ENCODE results near the gene COL4A2.

The COL4A2 gene

DNA sequence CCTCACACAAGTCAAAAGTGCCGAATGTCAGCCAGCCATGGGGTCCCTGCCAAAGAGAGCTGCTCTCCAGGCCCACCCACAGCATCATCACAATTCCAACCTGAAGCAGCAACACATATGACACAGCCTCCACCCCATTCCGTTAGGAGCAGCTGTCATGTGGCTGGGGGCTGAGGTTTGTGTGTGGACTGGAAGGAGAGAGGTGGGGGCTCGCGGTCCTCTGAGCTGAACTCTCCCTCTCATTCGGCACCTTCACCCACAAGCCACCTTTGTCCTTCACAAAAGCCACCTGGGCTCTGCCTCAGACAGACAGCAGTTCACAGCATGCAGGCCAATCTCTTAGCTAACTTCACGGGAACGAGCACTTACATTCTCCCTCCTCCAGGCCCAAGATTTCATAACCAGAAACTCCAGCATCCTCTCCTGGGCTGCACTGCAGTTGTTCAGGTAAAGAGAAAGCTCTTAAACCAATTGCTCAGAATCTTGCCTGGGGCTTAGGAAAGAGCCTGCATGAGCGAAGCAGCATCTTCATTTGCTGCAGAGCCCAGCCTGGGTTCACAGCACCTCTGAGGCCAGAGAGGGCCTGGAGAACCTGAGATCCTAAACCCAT is 247.2 kb downstream of the COL4A2 start:
- no peak for TF ChIP-seq NFRKB (IDR thresholded peaks at IDR 0.05)
- TF ChIP-seq, protein P1, sequence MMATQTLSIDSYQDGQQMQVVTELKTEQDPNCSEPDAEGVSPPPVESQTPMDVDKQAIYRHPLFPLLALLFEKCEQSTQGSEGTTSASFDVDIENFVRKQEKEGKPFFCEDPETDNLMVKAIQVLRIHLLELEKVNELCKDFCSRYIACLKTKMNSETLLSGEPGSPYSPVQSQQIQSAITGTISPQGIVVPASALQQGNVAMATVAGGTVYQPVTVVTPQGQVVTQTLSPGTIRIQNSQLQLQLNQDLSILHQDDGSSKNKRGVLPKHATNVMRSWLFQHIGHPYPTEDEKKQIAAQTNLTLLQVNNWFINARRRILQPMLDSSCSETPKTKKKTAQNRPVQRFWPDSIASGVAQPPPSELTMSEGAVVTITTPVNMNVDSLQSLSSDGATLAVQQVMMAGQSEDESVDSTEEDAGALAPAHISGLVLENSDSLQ (IDR thresholded peaks at IDR 0.05): no peak
- no peak for TF ChIP-seq SUZ12 (IDR thresholded peaks at IDR 0.05)
- TF ChIP-seq HDGF (IDR thresholded peaks at IDR 0.05; ENCODE audit: borderline replicate concordance): no peak
- TF ChIP-seq FOXK2 (IDR thresholded peaks at IDR 0.05): no peak
- TF ChIP-seq ELF4 (IDR thresholded peaks at IDR 0.05): no peak
- no peak for TF ChIP-seq ZNF384 (IDR thresholded peaks at IDR 0.05)
- TF ChIP-seq TARDBP (IDR thresholded peaks at IDR 0.05): no peak
- no peak for TF ChIP-seq ARNT (IDR thresholded peaks at IDR 0.05)
- no peak for TF ChIP-seq FOXM1 (IDR thresholded peaks at IDR 0.05; ENCODE audit: borderline replicate concordance)
- TF ChIP-seq SP1 (IDR thresholded peaks at IDR 0.05): no peak
- CTCF ChIA-PET: interaction anchor here (0.9 kb wide), 1 partner anchor 127 kb away, joined by 5 read pairs; no protein-coding TSS in a partner anchor
- POLR2A ChIA-PET: no interaction called here
- DNase-seq (ENCODE audit: extremely low spot score): no peak

DNA sequence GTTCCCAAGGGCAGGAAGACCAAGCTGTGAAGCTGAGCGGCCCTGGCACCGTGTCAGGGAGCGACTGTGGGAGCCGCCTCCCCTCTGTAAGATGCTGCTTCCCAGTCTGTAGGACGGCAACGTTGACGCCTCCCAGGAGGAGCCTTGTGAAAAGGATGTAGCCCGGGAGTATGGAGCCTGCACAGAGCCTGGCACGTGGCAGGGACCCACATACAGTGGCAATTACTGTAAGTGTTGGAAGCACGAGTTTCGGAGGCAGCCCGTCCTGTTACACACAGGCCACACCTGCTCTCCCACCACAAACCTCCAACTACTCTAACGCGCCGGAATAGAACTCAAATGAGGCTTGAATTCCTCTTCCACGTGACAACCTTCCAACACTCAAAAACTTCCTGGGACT is 247.9 kb downstream of the COL4A2 start:
- CTCF ChIA-PET: interaction anchor here (0.6 to 0.9 kb wide), 2 partner anchors 44 to 126 kb away, joined by 3 to 5 read pairs; no protein-coding TSS in a partner anchor
- no peak for DNase-seq (ENCODE audit: extremely low spot score)
- TF ChIP-seq ELF4 (IDR thresholded peaks at IDR 0.05) (no peak), SUZ12 (IDR thresholded peaks at IDR 0.05) (no peak), FOXA1 (IDR thresholded peaks at IDR 0.05) (no peak)
- TF ChIP-seq, protein P1 (IDR thresholded peaks at IDR 0.05): no peak
- POLR2A ChIA-PET: no interaction called here

DNA sequence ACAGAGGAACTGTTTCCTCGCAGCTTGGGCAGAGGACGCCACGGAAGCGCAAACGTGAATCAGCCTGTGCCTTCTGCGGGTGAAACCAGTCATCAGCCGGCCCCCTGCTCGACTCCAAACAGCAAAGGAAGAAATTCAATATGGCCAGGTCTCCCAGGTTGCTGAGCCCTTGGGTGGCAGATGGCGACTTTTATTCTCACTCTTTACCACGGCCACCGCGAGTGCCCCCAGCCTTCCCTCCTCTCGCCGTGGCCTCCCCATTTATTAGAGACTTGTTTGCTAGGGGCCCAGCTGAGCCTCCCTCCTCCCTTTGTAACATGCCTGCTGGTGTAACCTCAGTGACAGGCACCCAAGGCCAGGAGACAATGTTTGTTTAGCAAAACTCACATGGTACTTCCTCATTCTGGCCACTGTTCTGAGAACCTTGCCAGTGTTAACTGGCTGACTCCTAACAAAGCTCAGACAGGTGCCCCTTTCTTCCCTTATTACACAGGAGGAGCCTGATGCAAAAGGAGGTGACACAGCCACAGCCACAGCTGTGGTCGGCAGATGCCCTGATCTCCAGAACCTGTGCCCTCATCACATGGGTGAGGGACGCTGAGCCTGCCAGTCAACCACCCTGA is 248.6 kb downstream of the COL4A2 start:
- TF ChIP-seq L3MBTL2 (conservative IDR thresholded peaks at IDR 0.05): no peak
- TF ChIP-seq TARDBP (IDR thresholded peaks at IDR 0.05): no peak
- TF ChIP-seq ZNF384 (IDR thresholded peaks at IDR 0.05): no peak
- TF ChIP-seq CTBP1 (IDR thresholded peaks at IDR 0.05; ENCODE audit: borderline replicate concordance): no peak
- TF ChIP-seq BHLHE40 (IDR thresholded peaks at IDR 0.05; ENCODE audit: borderline replicate concordance): no peak
- TF ChIP-seq FOXK2 (IDR thresholded peaks at IDR 0.05): no peak
- no peak for TF ChIP-seq FOXM1 (IDR thresholded peaks at IDR 0.05; ENCODE audit: borderline replicate concordance)
- TF ChIP-seq, protein P1 (IDR thresholded peaks at IDR 0.05): no peak
- no peak for TF ChIP-seq NFRKB (IDR thresholded peaks at IDR 0.05)
- no peak for TF ChIP-seq HDGF (IDR thresholded peaks at IDR 0.05; ENCODE audit: borderline replicate concordance)
- no peak for TF ChIP-seq ELF4 (IDR thresholded peaks at IDR 0.05)
- no peak for TF ChIP-seq ARNT (IDR thresholded peaks at IDR 0.05)
- no peak for TF ChIP-seq SP1 (IDR thresholded peaks at IDR 0.05)
- no peak for TF ChIP-seq SUZ12 (IDR thresholded peaks at IDR 0.05)
- TF ChIP-seq LEF1 (IDR thresholded peaks at IDR 0.05; ENCODE audit: borderline replicate concordance): no peak
- no peak for TF ChIP-seq FOXA1 (IDR thresholded peaks at IDR 0.05)
- ChIA-PET POLR2A (no interaction called here), CTCF (interaction anchor here (0.6 kb wide), 1 partner anchor 45 kb away, joined by 3 read pairs; no protein-coding TSS in a partner anchor)
- DNase-seq (ENCODE audit: extremely low spot score): no peak

DNA sequence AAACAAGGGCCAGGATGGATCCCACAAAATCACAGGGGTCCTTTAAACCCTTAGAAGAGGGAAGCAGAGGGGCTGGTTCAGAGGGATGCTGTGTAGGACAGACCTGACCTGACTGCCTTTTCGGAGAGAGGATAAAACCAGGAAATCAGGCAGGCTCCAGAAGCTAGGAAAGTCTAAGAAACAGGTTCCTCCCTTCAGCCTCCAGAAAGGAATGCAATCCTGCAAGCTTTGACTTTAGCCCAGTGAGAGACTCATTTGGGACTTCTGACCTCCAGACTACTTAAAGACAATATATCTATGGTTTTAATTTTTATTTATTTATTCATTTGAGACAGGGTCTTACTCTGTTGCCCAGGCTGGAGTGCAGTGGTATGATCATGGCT is 249.1 kb downstream of the COL4A2 start:
- ChIA-PET CTCF (no interaction called here), POLR2A (no interaction called here)
- TF ChIP-seq TARDBP (IDR thresholded peaks at IDR 0.05) (no peak), FOXM1 (IDR thresholded peaks at IDR 0.05; ENCODE audit: borderline replicate concordance) (no peak), SUZ12 (IDR thresholded peaks at IDR 0.05) (no peak), HDGF (IDR thresholded peaks at IDR 0.05; ENCODE audit: borderline replicate concordance) (no peak)
- DNase-seq (ENCODE audit: extremely low spot score): no peak

DNA sequence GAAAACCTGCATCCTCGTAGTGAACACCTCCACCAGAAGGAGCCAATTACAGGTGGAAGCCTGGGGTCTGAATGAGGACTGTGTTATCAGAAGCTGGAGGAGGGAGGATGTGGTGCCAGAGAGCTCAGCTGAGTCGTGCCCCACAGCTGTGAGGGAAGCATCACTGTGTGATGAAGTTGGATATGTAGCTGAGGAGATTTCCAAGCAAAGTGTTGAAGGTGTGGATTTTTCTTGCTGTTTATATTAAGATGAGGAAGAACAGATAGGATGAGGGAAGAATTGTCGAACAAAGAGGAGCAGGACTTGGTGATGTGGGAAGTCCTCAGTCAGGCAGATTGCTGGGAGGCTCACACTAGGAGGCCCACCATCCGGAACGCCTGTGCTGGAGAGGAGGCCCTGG is 250.0 kb downstream of the COL4A2 start:
- POLR2A ChIA-PET: no interaction called here
- CTCF ChIA-PET: no interaction called here
- no peak for DNase-seq (ENCODE audit: extremely low spot score)
- TF ChIP-seq L3MBTL2 (conservative IDR thresholded peaks at IDR 0.05) (no peak), FOXK2 (IDR thresholded peaks at IDR 0.05) (no peak), FOXA1 (IDR thresholded peaks at IDR 0.05) (no peak), BHLHE40 (IDR thresholded peaks at IDR 0.05; ENCODE audit: borderline replicate concordance) (no peak), SUZ12 (IDR thresholded peaks at IDR 0.05) (no peak), FOXM1 (IDR thresholded peaks at IDR 0.05; ENCODE audit: borderline replicate concordance) (no peak), HDGF (IDR thresholded peaks at IDR 0.05; ENCODE audit: borderline replicate concordance) (no peak), CTBP1 (IDR thresholded peaks at IDR 0.05; ENCODE audit: borderline replicate concordance) (no peak), SP1 (IDR thresholded peaks at IDR 0.05) (no peak), ELF4 (IDR thresholded peaks at IDR 0.05) (no peak), NFRKB (IDR thresholded peaks at IDR 0.05) (no peak), TARDBP (IDR thresholded peaks at IDR 0.05) (no peak), ARNT (IDR thresholded peaks at IDR 0.05) (no peak), ZNF384 (IDR thresholded peaks at IDR 0.05) (no peak), LEF1 (IDR thresholded peaks at IDR 0.05; ENCODE audit: borderline replicate concordance) (no peak)
- TF ChIP-seq, protein P1 (IDR thresholded peaks at IDR 0.05): no peak
